GM18909 (cell line): ENCODE results near the gene GMIP.

Experiments used
- ATAC-seq: cut with Tn5 transposase; IDR thresholded peaks from one replicate; pipeline ENCODE4 v1.9.1; 2021; ENCODE audit warnings: mild to moderate bottlenecking; ENCODE audit not compliant: unreplicated experiment, poor library complexity

GMIP gene

DNA sequence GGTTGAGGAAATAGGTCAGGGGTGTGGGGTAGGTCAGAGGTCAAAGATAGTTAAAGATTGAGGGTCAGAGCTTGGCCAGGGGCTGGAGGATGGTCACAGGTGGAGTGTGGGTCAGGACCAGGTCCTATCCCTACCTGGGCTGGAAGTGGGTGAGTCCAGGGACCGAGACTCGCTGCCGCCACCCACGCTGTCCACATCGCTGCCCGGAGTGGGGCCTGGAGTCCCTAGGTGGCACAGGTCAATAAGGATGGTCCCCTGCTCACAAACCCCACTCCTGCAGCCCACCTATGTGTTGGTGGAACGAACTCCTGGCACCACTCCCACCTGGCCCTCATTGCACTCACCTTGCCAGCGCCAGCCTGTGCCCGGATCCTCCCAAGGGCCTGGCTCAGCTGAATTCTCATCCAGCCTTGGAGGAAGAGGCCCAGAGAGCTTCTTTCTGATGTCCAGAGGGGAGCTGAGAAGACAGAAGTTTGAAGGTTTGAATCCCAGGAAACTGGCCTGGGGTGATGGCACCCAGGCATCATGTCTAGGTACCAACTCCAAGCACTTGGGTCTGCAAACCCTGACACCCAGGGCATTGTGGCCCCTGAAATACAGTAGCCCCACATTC is 6.8 kb downstream of the GMIP start:
- ATAC-seq = no peak

DNA sequence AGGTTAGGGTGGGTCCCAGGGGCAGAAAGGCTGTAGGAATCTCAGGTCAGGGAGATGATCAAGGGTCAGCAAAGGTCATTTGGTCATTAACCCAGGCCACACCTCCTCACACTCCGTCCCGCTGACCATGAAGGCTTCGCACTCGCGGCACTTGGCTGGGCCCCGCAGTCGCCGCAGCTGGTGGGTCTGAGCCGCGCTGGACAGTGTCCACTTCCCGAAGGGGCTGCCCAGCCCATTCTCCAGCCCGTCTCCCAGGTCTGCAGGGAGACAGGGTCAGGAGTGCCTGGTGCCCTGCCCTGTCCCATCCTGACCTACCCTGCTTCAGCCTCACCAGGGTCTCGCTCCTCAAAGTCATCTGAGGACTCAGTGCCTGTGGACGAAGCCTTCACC is 8.1 kb downstream of the GMIP start:
- ATAC-seq = no peak

DNA sequence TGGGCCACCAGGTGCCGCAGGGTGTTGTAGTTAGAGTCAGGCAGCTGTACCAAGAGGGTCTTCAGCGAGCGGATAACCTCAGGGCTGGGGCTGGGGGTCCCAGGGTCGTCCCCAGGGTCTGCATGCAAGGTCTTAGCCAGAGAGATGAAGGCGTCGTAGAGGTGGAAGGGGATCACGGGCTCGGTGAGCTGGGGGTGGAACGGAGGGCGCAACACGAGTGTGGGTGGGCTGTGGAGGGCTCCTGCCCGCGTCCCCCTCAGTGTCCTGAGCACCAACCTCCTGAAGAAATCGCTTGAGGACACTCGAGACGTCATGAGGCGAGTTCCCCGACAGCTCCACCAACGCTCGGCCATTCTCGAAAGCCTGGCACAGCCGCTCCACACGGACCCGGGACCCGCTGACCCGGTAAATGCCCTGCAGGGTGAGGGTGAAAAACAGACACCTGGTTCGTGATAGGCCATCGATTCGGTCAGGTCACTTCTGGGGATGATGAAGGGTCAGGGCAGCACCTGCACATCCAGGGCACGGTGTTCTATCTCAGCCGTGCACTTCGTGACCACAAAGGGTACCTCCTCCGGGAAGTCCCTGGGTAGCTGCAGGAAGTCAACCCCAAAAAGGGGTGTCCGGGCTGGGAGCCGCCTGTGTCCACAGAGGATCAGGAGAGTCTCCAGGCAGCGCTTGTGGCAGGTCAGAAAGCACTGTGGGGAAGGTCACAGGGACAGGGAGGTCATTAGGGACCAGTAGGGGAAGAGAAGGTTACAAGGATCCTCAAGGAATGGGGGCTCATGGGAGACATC is 8.7 kb downstream of the GMIP start:
- no peak for ATAC-seq

DNA sequence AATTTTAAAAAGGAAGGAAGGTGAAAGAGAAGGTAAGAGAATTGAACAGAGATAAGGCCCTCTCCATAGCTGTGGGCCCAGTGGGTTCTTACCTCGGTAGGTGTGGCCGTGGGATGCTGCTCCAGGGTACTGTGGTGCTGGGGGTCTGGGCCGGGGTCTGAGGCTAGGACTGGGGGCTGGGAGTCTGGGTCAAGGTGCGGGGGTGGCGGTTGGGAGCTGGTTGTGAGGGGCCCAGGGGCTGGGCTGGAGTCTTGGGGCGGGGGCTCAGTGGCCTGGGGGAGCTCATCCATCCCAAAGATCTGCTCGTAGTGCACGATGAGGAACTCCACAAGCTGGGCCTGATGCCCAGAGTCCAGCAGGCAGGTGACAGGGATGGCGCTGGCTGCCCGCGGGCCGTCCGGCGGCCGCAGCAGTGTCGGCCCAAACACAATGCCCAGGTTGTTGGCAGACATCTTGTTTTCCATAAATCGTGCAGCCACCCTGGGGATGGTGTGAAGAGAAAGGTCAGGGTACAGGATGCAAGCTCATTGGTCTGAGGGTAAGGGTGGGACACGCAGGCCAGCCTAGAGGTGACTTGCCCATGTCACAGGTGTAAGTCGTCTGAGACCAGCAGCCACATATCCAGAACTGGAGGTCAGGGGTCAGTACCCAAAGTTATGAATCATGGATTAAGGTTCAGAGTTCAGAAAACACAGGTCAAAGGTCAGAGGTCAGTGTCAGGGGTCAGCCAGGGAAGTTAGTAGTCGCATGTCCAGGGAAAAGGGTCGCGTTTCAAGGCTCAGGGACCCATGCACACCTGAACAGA is 9.5 kb downstream of the GMIP start:
- no peak for ATAC-seq

DNA sequence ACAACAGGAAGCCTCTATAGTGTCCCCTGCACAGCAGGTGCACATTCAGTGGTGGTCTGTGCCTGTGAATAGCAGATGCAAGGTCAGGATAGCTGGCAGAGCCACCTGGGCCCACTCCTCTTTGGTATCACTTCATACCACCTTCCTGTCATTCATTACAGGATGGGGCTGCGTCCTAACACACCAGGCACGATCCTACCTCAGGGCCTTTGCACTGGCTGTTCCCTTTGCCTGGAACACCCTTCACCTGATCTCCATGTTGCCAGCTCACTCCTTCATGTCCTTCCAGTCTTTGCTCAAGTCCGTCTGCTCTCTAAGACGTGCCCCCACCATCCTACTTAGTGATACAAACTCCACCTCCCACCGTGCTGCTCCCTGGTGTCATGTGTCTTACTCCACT is 10.8 kb downstream of the GMIP start:
- no peak for ATAC-seq

DNA sequence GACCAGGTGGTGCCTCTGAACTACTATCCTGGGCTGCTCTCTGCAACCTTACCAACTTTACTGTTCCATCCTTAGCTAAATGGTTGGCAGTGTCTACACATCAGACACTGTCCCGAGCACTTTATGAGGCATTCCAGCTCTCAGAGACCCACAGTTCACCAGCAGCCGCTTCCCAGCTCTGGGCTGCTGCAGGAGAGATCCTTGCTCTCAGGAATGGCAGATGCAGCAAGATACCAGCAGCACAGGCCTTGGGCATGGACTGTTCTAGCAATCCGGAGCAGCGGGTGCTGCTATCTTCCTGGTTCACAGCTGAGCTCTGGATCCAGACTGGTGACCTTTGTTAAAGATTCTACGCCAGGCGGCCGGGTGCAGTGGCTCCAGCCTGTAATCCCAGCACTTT is 12.1 kb downstream of the GMIP start:
- no peak for ATAC-seq

DNA sequence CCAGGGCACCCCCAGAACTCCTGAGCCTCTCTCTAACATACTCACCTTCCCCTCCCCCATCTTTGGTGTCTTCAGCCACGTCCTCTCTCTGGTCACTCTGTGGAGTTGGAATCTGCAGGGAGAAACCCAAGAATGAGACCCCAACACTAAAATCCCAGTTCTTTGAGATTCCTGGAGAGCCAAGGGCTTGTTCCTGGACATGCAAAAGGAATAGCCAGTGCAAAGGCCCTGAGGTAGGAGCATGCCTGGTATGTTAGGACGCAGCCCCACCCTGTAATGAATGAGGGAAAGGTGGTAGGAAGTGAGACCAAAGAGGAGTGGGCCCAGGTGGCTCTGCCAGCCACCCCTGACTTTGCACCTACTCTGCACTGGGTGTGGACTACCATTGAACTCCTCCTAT is 13.0 kb downstream of the GMIP start:
- ATAC-seq = no peak

DNA sequence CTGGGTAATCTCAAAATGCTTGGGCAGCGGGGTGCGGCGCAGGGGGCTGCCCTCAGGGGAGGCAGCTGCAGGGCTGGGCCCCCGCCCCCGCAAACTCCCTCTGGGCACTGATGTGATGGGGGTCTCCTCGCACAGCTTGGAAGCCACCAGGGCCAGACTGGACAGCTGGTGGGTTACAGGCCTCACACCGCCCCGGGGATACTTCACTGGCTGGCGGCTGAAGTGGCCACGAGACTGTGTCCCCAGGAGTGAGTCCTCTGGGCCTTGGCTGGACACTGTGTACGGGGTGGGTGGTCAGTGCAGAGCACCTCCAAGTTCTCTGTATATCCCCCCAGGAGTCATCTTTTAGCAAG is 13.4 kb downstream of the GMIP start:
- ATAC-seq = no peak

DNA sequence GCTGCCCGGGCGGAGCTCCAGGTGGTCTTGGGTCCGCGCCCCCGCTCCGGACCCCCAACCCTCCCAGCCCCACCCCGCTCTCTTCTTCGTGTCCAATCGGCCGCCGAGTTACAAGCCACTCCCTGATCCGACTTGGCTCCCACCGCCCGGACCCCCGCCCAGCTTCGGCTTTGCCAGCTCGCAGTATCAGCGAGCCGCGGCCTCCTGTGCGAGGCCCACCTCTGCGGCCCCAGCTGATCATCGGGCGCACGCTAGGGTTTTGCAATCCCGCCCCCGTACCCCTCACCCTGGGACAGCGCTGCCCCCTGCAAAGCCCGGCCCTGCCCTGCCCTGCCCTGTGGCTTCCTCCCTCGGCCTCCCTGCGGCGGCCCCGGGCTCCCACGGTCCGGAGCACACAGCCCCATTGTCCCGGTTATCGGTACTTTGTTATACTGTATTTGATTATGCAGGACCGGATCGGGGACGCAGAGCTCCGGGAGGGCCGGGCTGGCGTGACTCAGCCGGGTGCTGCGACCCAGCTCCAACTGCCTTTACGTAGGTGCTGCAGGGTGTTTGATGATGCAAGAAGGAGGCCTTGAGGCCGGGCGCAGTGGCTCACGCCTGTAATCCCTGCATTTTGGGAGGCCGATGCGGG is 14.8 kb downstream of the GMIP start:
- ATAC-seq = peak; percentile 9

DNA sequence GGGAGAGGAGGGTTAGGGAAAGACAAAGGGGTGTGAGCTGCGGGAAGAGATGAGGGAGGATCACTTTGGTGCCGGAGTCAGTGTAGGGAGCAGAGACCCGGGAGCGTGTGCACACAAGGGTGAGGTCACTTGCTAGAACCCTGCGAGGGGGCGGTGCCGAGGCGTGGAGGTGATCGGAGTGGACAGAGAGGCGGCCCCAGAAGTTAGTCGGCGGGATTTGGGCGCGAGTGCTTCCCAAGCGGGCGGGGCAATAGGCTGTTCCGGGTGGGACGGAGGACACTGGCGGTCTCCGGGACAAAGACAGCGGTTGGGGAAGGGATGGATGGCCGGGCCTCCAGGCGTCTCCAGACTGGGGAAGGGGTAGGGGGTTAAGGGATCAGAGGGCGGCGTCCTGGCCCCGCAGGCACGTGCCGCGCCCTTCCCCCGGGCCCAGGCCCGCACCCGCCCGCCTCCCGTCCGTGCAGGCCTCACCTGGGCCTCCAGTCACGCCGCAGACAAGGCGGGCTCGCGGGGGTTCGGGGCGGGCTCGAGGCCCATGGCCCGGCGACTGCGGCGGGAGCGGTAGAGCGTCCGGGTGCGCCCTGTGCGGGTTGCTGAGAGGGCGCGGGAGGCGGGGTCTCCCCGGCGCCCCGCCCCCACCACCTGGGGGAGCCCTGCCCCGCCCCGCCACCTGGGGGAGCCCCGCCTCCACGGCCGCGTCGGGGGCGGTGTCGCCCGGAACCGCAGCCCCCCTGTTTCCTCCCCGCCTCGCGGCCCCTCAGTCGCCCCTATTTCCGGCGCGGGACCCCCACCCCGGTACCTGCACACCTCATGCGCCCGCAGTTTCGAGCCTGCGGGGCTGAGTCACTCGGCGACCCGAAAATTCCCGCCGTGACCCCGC is 15.6 kb downstream of the GMIP start, which contains the start of gene LPAR2:
Gene LPAR2 (minus strand): TSS at position 600 of the 880 bp plus-strand sequence. CDS start 945 bp downstream, outside the sequence.
- ATAC-seq = peak; percentile 68

DNA sequence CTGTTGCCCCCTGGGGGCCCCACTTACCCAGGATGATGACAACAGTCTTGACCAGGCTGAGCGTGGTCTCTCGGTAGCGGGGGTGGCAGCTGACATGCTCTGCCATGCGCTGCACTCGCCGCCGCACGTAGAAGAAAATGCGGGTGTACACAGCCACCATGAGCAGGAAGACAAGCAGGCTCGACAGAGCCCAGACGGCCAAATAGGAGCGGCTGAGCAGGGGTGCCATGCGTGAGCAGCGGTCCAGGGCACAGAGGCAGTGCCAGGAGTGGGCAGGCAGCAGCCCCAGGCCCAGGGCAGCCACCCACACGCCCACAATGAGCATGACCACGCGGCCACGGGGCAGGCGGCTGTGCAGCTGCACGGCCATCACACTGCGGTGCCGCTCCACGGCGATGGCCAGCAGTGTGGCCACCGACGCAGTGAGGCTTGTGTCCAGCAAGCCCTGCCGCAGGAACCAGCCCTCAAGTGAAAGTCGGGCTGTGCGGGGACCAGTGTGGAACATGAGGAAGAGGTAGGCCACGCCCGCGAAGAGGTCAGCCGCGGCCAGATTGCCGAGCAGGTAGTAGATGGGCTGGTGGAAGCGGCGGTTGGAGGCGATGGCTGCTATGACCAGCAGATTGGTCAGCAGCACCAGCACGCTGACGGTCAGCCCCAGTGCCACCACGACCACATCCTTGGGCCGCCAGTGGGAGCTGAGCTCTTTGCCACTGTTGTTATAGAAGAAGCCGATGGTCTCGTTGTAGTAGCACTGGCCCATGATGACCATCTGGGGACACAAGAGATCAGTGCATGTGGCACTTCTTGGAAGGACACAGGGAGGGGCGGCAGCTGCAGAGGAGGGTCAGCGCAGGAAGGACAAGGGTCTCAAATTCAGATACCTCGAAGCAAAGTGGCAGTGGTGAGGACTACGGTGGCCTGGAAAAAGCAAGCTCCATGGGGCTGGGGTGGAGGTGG is 16.7 kb downstream of the GMIP start:
- ATAC-seq = no peak

DNA sequence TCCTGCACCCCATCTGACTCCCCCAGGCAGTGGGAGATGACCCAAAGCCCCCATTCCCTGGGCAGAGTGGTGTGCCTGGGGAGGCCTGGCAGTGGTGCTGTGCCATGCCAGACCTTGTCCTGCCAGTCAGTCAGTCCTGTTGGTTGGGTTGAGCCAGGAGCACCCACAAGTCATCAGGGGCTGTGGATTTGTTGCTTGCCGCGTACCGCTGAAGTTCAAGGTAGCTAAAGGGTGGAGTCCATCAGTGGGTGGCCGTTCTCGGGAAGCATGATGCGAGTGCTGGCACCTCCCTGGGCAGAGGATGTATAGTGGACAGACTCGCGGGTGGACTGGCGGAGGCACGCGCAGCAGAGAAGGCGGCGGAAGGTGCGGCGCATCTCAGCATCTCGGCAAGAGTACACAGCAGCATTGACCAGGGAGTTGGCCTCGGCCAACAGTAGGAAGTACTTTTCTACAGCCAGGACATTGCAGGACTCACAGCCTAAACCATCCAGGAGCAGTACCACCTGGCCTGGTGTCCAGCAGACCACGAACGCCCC is 19.4 kb downstream of the GMIP start:
- no peak for ATAC-seq

DNA sequence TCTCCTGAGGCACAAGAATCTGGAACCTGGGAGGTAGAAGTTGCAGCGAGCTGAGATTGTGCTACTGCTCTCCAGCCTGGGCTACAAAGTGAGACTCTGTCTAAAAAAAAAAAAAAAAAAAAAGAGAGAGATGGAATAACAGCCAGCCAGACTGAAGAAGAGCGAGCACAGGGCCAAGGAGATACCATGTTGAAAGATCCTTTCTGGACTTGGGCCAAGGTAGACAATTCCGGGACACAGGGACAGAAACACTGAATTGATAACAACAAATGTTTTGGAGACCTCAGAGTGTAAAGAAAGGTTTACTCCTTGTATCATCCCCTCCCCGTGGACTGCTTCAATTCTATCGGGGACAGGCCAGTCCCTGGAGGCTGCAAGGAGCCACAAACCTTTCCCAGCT is 20.1 kb downstream of the GMIP start:
- ATAC-seq = no peak

DNA sequence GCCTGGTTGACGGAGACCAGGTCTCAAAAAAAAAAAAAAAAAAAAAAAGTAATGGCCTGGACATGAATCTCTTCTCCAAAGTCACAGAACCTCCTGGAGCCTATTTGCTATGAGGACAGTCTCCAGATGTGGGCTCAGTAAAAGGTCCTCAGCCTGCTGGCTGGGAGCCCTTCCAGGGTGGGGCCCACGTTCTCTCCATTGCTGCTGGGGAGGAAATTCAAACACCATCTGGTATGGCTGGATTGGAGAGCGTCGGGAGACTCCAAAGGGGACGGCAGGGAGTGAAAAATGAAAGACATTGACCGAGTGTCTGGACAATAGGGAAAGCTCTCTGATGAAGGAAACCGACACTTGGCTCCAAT is 23.6 kb downstream of the GMIP start:
- no peak for ATAC-seq

DNA sequence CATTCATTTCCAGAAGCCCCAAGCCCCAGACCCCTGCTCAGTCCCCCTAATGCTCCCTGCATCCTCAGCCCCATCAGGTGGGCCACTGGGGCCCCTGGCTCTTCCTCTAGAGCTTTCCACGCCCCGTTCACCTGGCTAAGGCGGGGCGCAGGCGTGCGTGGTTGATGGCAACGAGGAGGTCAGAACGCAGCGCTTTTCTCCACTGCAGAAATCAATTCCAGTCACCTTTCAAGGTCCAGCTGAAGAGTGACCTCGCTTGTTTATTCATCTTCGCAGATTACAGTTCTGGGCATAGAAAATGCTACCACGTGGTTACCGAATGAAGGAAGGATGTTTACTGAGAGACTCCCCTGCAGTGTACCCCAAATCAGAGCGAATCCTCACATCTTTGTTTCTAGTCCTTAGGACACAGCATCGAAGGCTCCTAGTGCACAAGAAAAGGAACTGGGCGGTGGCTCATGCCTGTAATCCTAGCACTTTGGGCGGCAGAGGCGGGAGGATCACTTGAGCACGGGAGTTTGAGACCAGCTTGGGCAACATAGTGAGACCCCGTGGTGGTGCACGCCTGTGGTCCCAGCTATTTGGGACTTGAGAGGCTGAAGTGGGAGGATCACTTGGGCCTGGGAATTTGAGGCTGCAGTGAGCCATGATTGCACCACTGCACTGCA is 24.1 kb downstream of the GMIP start:
- ATAC-seq = no peak

DNA sequence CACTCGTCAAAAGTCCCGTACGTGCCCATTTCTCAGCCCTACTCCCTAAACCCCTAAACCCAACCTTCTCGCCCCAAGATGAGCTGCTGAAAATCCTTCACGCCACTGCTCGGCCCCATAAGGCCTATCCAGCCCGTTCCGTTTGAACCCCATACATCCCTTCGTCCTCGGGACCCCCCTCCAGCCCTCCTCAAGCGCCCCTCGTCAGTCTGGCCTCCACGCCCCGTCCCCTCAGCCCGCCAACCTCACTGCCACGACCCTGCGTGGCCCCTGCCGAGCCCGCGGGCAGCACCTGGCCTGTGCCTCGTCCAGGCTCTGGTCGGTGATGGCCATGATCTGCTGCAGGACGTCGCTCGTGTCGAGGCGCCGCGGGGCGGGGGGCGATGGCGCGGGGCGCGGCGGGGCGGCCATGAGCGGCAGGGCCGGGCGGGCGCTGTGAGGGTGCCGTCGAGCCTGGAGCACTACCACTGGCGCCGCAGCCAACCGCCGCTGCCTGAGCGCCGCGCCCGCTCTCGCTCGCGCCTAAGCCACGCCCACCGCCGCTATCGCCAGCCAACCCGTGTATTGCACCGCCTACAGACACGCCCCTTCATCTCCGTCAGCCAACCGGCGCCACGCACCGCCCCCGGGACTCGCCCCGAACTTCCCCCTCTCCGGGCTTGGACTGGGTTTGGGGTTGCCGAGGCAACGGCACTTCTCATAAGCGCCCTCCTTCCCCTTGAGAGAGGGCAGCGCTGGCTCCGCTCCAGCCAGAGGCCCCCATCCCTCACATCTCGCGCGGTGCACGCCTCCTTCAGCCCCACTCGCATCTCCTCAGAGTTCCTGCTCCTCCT is 25.0 kb downstream of the GMIP start, which contains the start of gene PBX4:
Gene PBX4 (minus strand): TSS at position 469 of the 833 bp plus-strand sequence. CDS start 58 bp downstream, at position 411.
- peak; percentile 97 for ATAC-seq

DNA sequence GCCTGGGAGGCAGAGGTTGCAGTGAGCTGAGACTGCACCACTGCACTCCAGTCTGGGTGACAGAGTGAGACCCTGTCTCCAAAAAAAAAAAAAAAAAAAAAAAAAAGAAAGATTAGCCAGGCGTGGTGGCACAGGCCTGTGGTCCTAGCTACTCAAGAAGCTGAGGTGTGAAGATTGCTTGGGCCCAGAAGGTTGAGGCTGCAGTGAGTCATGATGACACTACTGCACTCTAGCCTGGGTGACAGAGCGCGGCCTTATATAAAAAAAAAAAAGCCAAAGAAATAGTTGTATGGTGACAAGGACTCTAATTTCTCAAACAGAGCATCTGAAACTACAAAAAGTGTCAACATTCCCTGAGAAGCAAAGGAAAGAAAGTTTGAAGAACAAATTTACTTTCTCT is 28.4 kb downstream of the GMIP start:
- no peak for ATAC-seq
